ENCODE results near the gene GCAT.

Gene GCAT

GRCh38 chr22:37807410-37808293 lies at the start of gene GCAT:
TSS of gene GCAT (plus strand) at chr22:37807934. CDS start at chr22:37807968, 34 bp downstream.
- peaks cover 10% of the 10 kb centered on the region for H3K27me3 Mint-ChIP-seq (ENCODE audit: low read depth, poor library complexity)
- no peak for TF ChIP-seq CTCF (IDR thresholded peaks at IDR 0.05)
- H3K4me1 Mint-ChIP-seq, result peaks cover 51% of the 10 kb centered on the region
- peaks cover 6% of the 10 kb centered on the region for H3K36me3 Mint-ChIP-seq (ENCODE audit: low read depth)
- H3K9me3 Mint-ChIP-seq, result no peaks in the 10 kb centered on the region
- DNase-seq, result peak; percentile 98
- H3K27ac Mint-ChIP-seq, result peak within 1 kb of the TSS; percentile 94
- H3K4me3 Mint-ChIP-seq, result peak within 1 kb of the TSS; percentile 98

- peak overlapping the region; percentile 88 for H3K27ac Mint-ChIP-seq
- no peak overlapping the region for H3K4me3 Mint-ChIP-seq
- H3K27me3 Mint-ChIP-seq (ENCODE audit: low read depth, poor library complexity), result no peaks in the 10 kb centered on the region
- peaks cover 41% of the 10 kb centered on the region for H3K36me3 Mint-ChIP-seq (ENCODE audit: low read depth)
- H3K9me3 Mint-ChIP-seq, result no peaks in the 10 kb centered on the region
- DNase-seq, result no peak
- TF ChIP-seq CTCF (IDR thresholded peaks at IDR 0.05), result no peak
- peaks cover 16% of the 10 kb centered on the region for H3K4me1 Mint-ChIP-seq
These were observed 49.0 kb upstream of the GCAT start for GRCh38 chr22:37758694-37759093.

- no peaks in the 10 kb centered on the region for H3K9me3 Mint-ChIP-seq
- no peak for DNase-seq
- H3K27ac Mint-ChIP-seq, result no peak overlapping the region
- TF ChIP-seq CTCF (IDR thresholded peaks at IDR 0.05), result no peak
- H3K4me1 Mint-ChIP-seq, result peaks cover 16% of the 10 kb centered on the region
- peaks cover 46% of the 10 kb centered on the region for H3K36me3 Mint-ChIP-seq (ENCODE audit: low read depth)
- H3K27me3 Mint-ChIP-seq (ENCODE audit: low read depth, poor library complexity), result no peaks in the 10 kb centered on the region
- H3K4me3 Mint-ChIP-seq, result no peak overlapping the region
These were observed 48.5 kb upstream of the GCAT start for GRCh38 chr22:37759281-37759680.

- Mint-ChIP-seq H3K27ac (no peak overlapping the region), H3K36me3 (ENCODE audit: low read depth) (peaks cover 47% of the 10 kb centered on the region), H3K4me3 (no peak overlapping the region), H3K4me1 (peaks cover 16% of the 10 kb centered on the region), H3K27me3 (ENCODE audit: low read depth, poor library complexity) (no peaks in the 10 kb centered on the region), H3K9me3 (no peaks in the 10 kb centered on the region)
- TF ChIP-seq CTCF (IDR thresholded peaks at IDR 0.05), result no peak
- DNase-seq, result no peak
These were observed 47.6 kb upstream of the GCAT start for GRCh38 chr22:37760152-37760551.

GRCh38 chr22:37762389-37762836 lies 45.3 kb upstream of the GCAT start:
- H3K4me3 Mint-ChIP-seq, result no peak overlapping the region
- peak overlapping the region; percentile 19 for H3K27ac Mint-ChIP-seq

More at GRCh38 chr22:37762389-37762836, 45.3 kb upstream of the GCAT start:
- no peak for TF ChIP-seq CTCF (IDR thresholded peaks at IDR 0.05)
- Mint-ChIP-seq H3K36me3 (ENCODE audit: low read depth) (peaks cover 41% of the 10 kb centered on the region), H3K9me3 (no peaks in the 10 kb centered on the region), H3K4me1 (peaks cover 16% of the 10 kb centered on the region), H3K27me3 (ENCODE audit: low read depth, poor library complexity) (no peaks in the 10 kb centered on the region)
- DNase-seq, result no peak
